ENCODE data around the gene SYDE1.

Gene SYDE1

GRCh38 chr19:15110418-15110815 is 3.2 kb downstream of the SYDE1 start:
- H3K27ac ChIP-seq, result no peak overlapping the region
- TF ChIP-seq CTCF (IDR thresholded peaks at IDR 0.05; ENCODE audit: low read depth, low read length), result no peak
- H3K4me3 ChIP-seq (ENCODE audit: low read depth, low read length), result no peak overlapping the region
- DNase-seq, result no peak
- H3K36me3 ChIP-seq, result peaks cover 7% of the 10 kb centered on the region
- no peaks in the 10 kb centered on the region for H3K9me3 ChIP-seq (ENCODE audit: severe bottlenecking)
- peaks cover 39% of the 10 kb centered on the region for H3K27me3 ChIP-seq (ENCODE audit: insufficient read depth, low read depth, severe bottlenecking)

GRCh38 chr19:15111758-15112157 is 4.6 kb downstream of the SYDE1 start:
- Histone ChIP-seq H3K27ac (no peak overlapping the region), H3K9me3 (ENCODE audit: severe bottlenecking) (no peaks in the 10 kb centered on the region), H3K36me3 (peaks cover 20% of the 10 kb centered on the region), H3K4me3 (ENCODE audit: low read depth, low read length) (no peak overlapping the region), H3K27me3 (ENCODE audit: insufficient read depth, low read depth, severe bottlenecking) (peaks cover 26% of the 10 kb centered on the region)
- no peak for DNase-seq
- TF ChIP-seq CTCF (IDR thresholded peaks at IDR 0.05; ENCODE audit: low read depth, low read length), result no peak

GRCh38 chr19:15112385-15112784 is 5.2 kb downstream of the SYDE1 start:
- Histone ChIP-seq H3K36me3 (peaks cover 26% of the 10 kb centered on the region), H3K27ac (no peak overlapping the region), H3K27me3 (ENCODE audit: insufficient read depth, low read depth, severe bottlenecking) (peaks cover 22% of the 10 kb centered on the region), H3K9me3 (ENCODE audit: severe bottlenecking) (no peaks in the 10 kb centered on the region), H3K4me3 (ENCODE audit: low read depth, low read length) (no peak overlapping the region)
- TF ChIP-seq CTCF (IDR thresholded peaks at IDR 0.05; ENCODE audit: low read depth, low read length), result no peak
- no peak for DNase-seq

GRCh38 chr19:15113245-15114152 is 6.3 kb downstream of the SYDE1 start:
- DNase-seq, result no peak
- Histone ChIP-seq H3K9me3 (ENCODE audit: severe bottlenecking) (no peaks in the 10 kb centered on the region), H3K4me3 (ENCODE audit: low read depth, low read length) (no peak overlapping the region), H3K27me3 (ENCODE audit: insufficient read depth, low read depth, severe bottlenecking) (peaks cover 11% of the 10 kb centered on the region), H3K36me3 (peaks cover 37% of the 10 kb centered on the region), H3K27ac (no peak overlapping the region)
- no peak for TF ChIP-seq CTCF (IDR thresholded peaks at IDR 0.05; ENCODE audit: low read depth, low read length)

GRCh38 chr19:15114153-15114540 is 6.9 kb downstream of the SYDE1 start:
- TF ChIP-seq CTCF (IDR thresholded peaks at IDR 0.05; ENCODE audit: low read depth, low read length), result no peak
- Histone ChIP-seq H3K27ac (no peak overlapping the region), H3K27me3 (ENCODE audit: insufficient read depth, low read depth, severe bottlenecking) (peaks cover 4% of the 10 kb centered on the region), H3K4me3 (ENCODE audit: low read depth, low read length) (no peak overlapping the region), H3K36me3 (peaks cover 44% of the 10 kb centered on the region), H3K9me3 (ENCODE audit: severe bottlenecking) (no peaks in the 10 kb centered on the region)
- no peak for DNase-seq

Measured in WERI-Rb-1 (cell line).